Left colon (tissue), 2 donors: ENCODE results near the gene CAMKMT. TPM values are rescaled to one million over a fixed set of nuclear protein-coding genes. Genes with fewer than 3 reads are reported as not detected.
"Not testable (repeated sequence)": the region's sequence is repeated elsewhere in the genome, so short reads cannot be mapped to it uniquely, and the experiment has no call there.

Experiments
- ATAC-seq: fragments of 200-7000 bp; cut with Tn5 transposase; one replicate; pipeline ENCODE4 v1.9.1; 2020; ENCODE audit warnings: mild to moderate bottlenecking, moderate library complexity
- DNase-seq, 2 donors: peaks; one replicate each; pipeline ENCODE4 v3.0.0-alpha.2; 2020
- intact Hi-C, 2 donors: fragments of 100-400 bp; cut with DNase I in 1 of 2; cut with micrococcal nuclease in 1 of 2; formaldehyde crosslinking; loops; one replicate each; pipeline versions ENCODE4 v1.11.2 to v1.14.0; 2022; cut with DNase I, micrococcal nuclease
- total RNA-seq, 2 donors: library from RNA; stranded (reverse); fragmentation: NEBNext Ultra II Directional; extraction: Animal tissue kit (Norgen Biotek cat#: 25700); gene quantifications; one replicate each; pipeline ENCODE4 v1.2.1, GENCODE V29; 2021
- donor health status: DM: no; HTN: no; CAD: no.
- donor health status: DM: yes; HTN: yes; CAD: no.

The CAMKMT gene
- total RNA-seq, 2 donors from 2014 or later, result 9.3 to 14.3 TPM

DNA sequence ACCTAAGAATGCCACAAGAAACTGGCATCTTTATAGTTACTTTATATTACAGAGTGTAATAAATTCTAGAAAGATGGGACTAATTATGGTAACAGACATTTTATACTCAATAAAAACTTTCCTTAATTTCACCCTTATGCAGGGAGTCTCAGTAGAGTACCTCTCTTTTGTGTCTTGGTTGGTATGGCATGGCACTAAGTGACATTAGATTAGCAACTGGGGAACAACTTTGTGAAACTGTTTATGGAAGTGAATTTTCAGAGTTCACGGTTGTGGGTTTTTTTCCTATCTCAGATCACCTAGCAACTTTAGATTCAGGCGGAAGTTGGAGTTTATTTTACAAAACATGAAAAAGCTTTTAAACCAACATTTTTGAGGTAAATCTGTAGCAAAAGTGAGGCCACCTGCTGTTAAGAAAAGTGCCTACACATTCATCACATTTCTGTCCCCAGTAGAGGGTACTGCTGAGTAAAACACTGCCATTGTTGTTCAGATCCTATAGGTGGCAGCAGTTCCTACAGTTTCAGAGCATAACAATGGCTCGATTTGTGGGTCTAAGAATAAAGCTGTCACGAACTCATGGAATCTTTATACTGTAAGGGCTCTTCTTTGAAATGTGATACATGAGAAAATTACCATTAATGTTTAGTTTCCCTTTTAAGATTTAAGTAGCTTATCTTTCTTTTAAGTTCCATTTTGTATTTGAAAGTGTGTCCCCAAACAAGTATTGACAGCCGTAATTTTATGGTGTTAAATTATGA is 117.6 kb downstream of the CAMKMT start:
- peak in 1 of 2 donors; percentile 5 for DNase-seq
- ATAC-seq, result peak; percentile 99
- intact Hi-C loops, result loop anchor here in 1 of 2 donors (5.0 kb wide), 1 partner anchor 478 kb away; no protein-coding TSS in a partner anchor

DNA sequence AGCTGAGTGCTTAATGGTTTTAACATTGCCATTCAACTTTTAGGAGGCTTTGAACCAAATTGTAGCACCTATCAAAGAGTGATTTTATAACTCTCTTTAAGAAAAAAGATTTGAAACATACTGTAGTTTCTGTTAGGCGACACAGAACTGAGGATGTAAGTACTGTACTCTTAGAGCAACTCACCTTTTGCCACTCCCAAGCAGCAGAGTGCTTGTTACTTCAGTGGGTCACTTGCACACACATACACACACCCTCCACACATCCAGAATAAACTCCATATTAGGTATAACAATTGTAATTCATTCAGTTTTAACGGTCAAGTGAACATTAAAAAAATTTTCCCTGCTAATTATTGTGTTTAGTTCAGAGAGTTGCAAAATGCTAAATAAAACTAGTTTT is 118.3 kb downstream of the CAMKMT start:
- ATAC-seq (no peak), DNase-seq (no peak)
- intact Hi-C loops, result no loop called here

DNA sequence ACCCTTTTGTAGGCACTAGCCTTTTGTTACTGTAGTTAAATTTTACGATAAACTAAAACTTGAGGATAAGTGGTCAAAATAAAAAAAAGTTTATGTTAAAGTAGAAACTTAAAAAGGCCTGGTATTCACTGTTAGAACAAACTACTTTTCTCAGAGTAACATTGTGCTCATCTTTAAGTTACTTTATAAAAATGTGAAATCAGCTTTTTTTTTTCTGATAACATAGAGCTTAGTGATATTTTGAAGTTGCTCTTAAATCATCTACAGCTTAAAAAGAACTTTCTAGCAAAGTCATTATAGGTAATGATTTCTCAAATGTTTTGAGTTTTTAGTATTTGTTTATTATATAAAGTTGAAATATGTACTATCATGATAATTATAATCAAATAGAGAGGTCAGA is 125.3 kb downstream of the CAMKMT start:
- ATAC-seq (no peak), DNase-seq (no peak)
- intact Hi-C loops, result no loop called here

- ATAC-seq (no peak), DNase-seq (no peak)
- intact Hi-C loops, result no loop called here
Observed at GRCh38 chr2:44490726-44491125, 129.0 kb downstream of the CAMKMT start.

DNA sequence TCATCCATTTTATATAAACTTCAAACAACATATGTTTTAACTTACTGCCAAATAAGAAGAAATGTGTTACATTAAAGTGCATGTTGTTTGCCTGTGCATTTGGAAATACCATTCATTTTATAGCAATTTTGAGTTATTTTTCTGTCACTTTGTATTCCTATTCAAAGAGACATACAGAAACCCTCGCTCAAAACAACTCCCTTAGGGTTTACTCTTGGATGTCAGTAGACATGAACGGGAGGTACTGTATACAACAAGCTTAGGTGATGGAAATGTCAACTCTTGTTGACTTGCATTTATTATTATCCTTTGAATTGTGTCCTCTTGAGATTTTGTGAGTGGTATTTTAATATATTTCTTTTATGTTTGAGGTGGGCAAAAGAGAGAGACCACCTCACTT is 132.3 kb downstream of the CAMKMT start:
- no peak for DNase-seq
- intact Hi-C loops, result no loop called here
- ATAC-seq, result no peak

DNA sequence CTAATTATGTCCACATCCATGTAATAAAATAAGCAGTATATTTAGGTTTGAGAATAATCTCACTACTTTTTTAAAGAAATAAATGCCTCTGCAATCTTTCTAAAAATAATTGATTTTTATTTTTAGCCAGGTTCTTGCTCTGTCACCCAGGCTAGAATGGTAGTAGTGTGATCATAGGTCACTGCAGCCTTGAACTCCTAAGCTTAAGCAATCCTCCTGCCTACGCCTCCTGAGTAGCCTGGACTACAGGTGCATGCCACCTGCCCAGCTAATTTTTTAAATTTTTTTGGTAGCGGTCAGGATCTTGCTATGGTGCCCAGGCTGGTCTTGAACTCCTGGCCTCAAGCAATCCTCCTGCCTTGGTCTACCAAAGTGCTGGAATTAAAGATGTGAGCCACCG is 133.3 kb downstream of the CAMKMT start:
- intact Hi-C loops, result no loop called here
- ATAC-seq, result no peak
- DNase-seq, result no peak

DNA sequence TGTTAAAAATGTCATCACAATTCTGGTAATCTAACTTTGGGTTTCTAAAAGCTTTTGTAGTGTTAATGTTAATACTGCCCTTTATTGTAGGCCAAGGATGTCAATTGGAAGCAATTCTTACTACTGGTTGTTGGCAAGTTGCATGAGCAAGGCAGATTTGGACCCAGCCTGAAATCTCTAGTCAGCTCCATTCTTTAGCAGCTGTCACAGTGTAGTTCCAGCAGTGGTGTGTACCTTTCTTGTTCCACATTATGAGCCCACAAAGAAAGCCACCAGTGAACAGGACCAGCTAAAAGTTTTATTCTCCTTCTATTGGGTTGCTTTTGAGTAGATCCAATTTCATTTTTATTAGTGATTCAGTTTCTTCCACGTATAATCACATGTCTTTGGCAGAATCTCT is 133.8 kb downstream of the CAMKMT start:
- intact Hi-C loops, result no loop called here
- DNase-seq, result no peak
- no peak for ATAC-seq

DNA sequence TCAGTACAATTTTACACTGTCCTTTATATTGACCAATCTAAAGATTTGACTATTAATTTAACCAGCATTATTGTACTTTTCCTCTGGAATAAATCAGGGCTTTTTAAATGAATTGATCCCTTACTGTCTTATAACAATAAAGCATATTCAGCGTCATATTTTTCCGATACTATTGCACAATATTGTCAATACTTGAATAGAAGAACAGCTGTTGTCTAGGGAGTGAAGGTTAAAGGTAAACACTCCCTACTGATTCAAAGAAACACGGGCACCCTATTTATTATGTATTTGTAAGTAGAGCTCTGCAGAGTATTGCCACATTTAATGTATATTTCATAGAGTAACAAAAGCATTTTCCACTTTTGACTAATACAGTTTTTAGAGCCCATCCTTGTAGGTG is 134.4 kb downstream of the CAMKMT start:
- intact Hi-C loops, result no loop called here
- ATAC-seq (no peak), DNase-seq (no peak)

GRCh38 chr2:44498551-44498950 is 136.8 kb downstream of the CAMKMT start:
- intact Hi-C loops, result no loop called here
- DNase-seq (no peak), ATAC-seq (no peak)

GRCh38 chr2:44505664-44506063 is 143.9 kb downstream of the CAMKMT start:
- ATAC-seq, DNase-seq, intact Hi-C loops: not testable (repeated sequence)

DNA sequence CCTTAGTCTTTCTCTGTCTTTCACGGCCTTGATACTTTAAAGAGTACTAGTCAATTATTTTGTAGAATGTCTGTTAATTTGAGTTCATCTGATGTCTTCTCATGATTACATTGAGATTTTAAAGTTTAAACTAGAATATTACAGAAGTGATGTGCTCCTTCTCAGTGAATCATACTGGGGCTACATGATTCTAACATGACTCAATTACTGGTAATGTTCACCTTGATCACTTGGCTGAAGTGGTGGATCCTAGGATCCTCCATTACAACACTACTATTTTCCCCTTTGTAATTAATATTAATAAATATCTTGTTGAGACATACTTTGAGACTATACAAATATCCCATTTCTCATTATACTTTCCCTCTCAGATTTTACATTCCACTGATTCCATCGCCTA is 148.5 kb downstream of the CAMKMT start:
- ATAC-seq (no peak), DNase-seq (no peak)
- intact Hi-C loops, result no loop called here

DNA sequence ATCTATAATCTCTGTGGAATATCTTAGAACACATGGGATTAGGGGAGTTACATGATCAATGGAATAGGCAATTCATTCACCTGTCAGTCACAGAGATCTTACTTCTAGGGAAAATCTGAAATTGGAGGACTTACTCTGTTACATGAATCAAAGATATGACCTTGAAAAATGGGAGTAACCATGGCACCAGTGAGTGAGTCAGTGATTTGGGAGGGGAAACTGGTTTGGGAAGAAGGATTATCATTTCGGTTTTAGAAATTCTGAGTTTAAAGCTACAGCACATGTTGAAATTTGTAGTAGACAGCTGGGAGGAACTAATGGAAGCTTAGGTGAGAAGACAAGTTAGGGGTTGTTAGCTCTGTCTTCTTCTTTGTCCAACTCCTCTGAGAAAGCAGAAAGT is 153.7 kb downstream of the CAMKMT start:
- no peak for ATAC-seq
- DNase-seq, result no peak
- intact Hi-C loops, result no loop called here

DNA sequence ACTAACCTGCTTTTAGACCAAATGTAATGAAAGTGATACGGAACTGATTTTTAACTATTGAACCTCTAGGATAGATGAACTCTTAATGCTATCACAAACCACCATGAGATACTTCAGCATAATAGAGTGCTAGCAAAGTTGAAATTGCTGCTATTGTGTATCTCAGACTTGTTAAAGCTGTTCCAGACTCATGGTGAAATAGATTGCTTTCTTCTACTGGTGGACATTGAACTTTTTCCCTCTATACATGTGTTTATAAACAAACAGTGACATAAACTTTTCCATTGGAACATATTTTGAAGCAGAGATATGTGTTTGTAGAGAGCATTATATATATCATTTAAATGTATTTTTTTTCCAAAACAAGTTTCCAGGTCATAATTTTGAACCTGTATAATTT is 157.3 kb downstream of the CAMKMT start:
- DNase-seq (no peak), ATAC-seq (no peak)
- intact Hi-C loops, result no loop called here

DNA sequence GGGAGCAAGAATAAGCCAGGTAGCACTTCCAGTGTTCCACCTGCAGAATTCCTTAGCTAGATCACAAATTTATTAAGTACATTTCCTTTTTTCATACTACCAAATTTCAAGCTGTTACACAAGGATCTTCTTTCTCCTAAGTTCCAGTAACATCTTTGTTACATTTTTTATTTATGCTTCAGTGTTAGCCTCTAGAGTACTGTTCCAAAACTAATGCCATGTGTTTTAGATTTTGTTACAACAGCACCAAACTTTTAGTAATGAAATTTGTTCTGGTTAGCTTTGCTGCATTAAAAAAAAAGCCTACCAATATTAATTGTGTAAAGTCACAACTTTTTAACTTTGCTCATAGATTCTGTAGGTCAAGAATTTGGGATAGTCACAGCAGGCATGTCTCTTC is 161.1 kb downstream of the CAMKMT start:
- ATAC-seq (no peak), DNase-seq (no peak)
- intact Hi-C loops, result no loop called here

- no peak for ATAC-seq
- no peak for DNase-seq
- intact Hi-C loops, result no loop called here
Observed at GRCh38 chr2:44524347-44524926, 162.7 kb downstream of the CAMKMT start.

DNA sequence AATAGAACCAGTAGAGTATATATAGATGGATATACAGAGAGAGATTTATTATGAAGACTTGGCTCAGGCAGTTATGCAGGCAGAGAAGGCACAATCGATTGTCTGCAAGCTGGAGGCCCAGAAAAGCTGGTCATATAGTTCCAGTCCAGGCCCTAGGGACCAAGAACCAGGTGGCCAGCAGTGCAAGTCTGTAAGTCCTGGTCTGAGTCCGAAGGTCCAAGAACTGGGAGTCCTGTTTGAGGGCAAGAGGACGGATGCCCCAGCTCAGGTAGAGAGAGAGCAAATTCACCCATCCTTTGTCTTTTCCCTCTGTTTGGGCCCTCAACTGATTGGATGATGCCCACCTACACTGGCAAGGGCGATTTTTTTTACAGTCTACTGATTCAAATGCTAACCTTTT is 164.6 kb downstream of the CAMKMT start:
- DNase-seq (no peak), ATAC-seq (no peak)
- intact Hi-C loops, result no loop called here

GRCh38 chr2:44528595-44528994 is 166.8 kb downstream of the CAMKMT start:
- intact Hi-C loops, result no loop called here
- ATAC-seq (no peak), DNase-seq (no peak)

GRCh38 chr2:44529448-44529847 is 167.7 kb downstream of the CAMKMT start:
- intact Hi-C loops, result no loop called here
- DNase-seq (no peak), ATAC-seq (no peak)

GRCh38 chr2:44531289-44531688 is 169.5 kb downstream of the CAMKMT start:
- intact Hi-C loops, result no loop called here

DNA sequence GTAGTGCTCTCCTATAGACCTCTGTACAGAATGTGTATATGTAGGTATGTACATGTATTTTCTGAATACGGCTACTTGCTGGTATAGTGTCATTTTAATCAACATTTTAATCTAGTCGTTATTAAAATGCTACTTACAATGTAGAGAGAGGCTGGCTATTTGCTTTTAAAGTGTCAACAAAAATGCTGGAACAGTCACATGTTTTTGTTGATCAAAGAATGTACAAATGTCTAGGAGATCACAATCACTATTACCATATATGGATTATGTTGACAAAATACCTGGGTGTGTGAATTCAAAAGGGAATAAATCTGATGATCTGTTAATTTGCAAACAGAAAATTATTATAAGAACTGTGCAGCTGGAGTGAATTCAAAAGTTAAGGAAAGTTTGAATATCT is 170.3 kb downstream of the CAMKMT start:
- no peak for ATAC-seq
- intact Hi-C loops, result no loop called here
- DNase-seq, result no peak

More at GRCh38 chr2:44531289-44531688, 169.5 kb downstream of the CAMKMT start:
- DNase-seq (no peak), ATAC-seq (no peak)

DNA sequence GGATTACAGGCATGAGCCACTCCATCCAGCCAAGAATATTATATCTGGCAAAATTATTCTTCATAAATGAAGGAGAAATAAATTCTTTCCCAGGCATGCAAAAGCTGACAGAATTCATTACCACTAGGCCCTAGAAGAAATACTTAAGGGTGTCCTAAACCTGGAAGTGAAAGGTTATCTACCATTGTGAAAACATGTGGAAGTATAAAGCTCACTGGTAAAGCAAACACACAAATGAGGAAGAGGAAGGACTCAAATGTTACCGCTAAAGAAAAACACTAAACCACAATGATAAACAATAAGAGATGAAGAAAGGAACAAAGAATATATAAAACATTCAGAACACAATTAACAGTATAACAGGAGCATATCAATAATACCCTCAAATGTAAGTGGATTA is 171.8 kb downstream of the CAMKMT start:
- ATAC-seq (no peak), DNase-seq (no peak)
- intact Hi-C loops, result no loop called here
